ENCODE measurements around the gene CBX4. TPM values are rescaled to one million over a fixed set of nuclear protein-coding genes. Genes with fewer than 3 reads are reported as not detected.

CBX4 gene
- total and polyA plus RNA-seq, 2 of the 4 experiments (the other 2 are of a cell fraction), result 3.2 to 9.4 TPM

GRCh38 chr17:79841369-79842135, 2.3 kb upstream of the CBX4 start:
- Histone ChIP-seq H4K5ac (ENCODE audit: low read depth, low read length) (no peak overlapping the region), H2BK20ac (ENCODE audit: low read depth, low read length) (no peak overlapping the region), H3K9me1 (ENCODE audit: insufficient read depth, low read length) (no peaks in the 10 kb centered on the region), H4K8ac (ENCODE audit: low read depth in 2 of 2, low read length in 2 of 2) (no peak overlapping the region), H2BK120ac (ENCODE audit: low read depth, low read length) (no peak overlapping the region), H2BK15ac (ENCODE audit: low read depth, low read length) (no peak overlapping the region), H3K56ac (ENCODE audit: extremely low read depth, insufficient read depth, low read length) (no peak overlapping the region), H3K14ac (replicated peaks; ENCODE audit: low read depth, low read length) (no peak overlapping the region), H3K9me3 (ENCODE audit: control insufficient read depth, insufficient read depth, low read length) (peaks cover 6% of the 10 kb centered on the region; the same call in 1 of the 2 replicates), H3K36me3 (ENCODE audit: control insufficient read depth, insufficient read depth, low read length) (no peaks in the 10 kb centered on the region), H3K27me3 (ENCODE audit: control insufficient read depth, insufficient read depth, low read length) (peaks cover 40% of the 10 kb centered on the region), H3K4me1 (ENCODE audit: control insufficient read depth, insufficient read depth, low read length) (peaks cover 17% of the 10 kb centered on the region), H3K23ac (ENCODE audit: low read depth, low read length) (peak overlapping the region; percentile 50), H3K27ac (ENCODE audit: insufficient read depth, low read length) (no peak overlapping the region), H4K20me1 (ENCODE audit: insufficient read depth, low read length) (peaks cover 21% of the 10 kb centered on the region), H4K91ac (ENCODE audit: insufficient read depth, low read depth, low read length) (no peak overlapping the region), H3K4me3 (ENCODE audit: insufficient read depth, low read depth, low read length) (no peak overlapping the region), H2AK9ac (replicated peaks; ENCODE audit: low read depth, low read length, poor library complexity) (peak overlapping the region; percentile 63), H2AK5ac (ENCODE audit: low read depth, low read length) (no peak overlapping the region), H3K4ac (ENCODE audit: low read depth, low read length) (no peak overlapping the region), H2AFZ (replicated peaks; ENCODE audit: low read length, poor library complexity) (peak overlapping the region; percentile 52), H3K79me1 (ENCODE audit: low read depth in 1 of 2, low read length in 2 of 2) (peaks cover 10 to 20% of the 10 kb centered on the region in 2 experiments; a peak in 3 of 4 replicates), H2BK5ac (ENCODE audit: low read depth, low read length, poor library complexity, severe bottlenecking) (no peak overlapping the region), H3K18ac (ENCODE audit: low read depth, low read length) (no peak overlapping the region), H3K9ac (ENCODE audit: low read depth, low read length) (no peak overlapping the region), H3K4me2 (ENCODE audit: low read depth, low read length) (no peak overlapping the region)
- ATAC-seq (ENCODE audit: low read depth) (no peak), DNase-seq (no peak)
- in situ Hi-C loops (cut with MboI; ENCODE audit: low sequenced_read_pairs) (loop anchor here (10.0 kb wide), 1 partner anchor 143 kb away; no protein-coding TSS in a partner anchor), intact Hi-C loops (cut with micrococcal nuclease) (no loop called here), dilution Hi-C loops (cut with HindIII; ENCODE audit: low sequenced_read_pairs, unreplicated experiment) (no loop called here)
- TF ChIP-seq RAD21 (IDR thresholded peaks at IDR 0.05; ENCODE audit: low read length), result no peak
- TF ChIP-seq CEBPB (IDR thresholded peaks at IDR 0.05; ENCODE audit: low read depth, low read length), result no peak
- TF ChIP-seq BHLHE40 (IDR thresholded peaks at IDR 0.05; ENCODE audit: low read depth, low read length), result no peak
- no peak for TF ChIP-seq POLR2A (IDR thresholded peaks at IDR 0.05; ENCODE audit: low read depth, low read length)
- no peak for TF ChIP-seq FOS (IDR thresholded peaks at IDR 0.05; ENCODE audit: low read depth, low read length)
- no peak for TF ChIP-seq RFX5 (IDR thresholded peaks at IDR 0.05; ENCODE audit: low read depth, low read length)
- POLR2A ChIA-PET (ENCODE audit: unreplicated experiment), result no interaction called here
- WGBS, 2 experiments (ENCODE audit: extremely low coverage in 2 of 2, insufficient read length in 1 of 2), result 5% methylated on average over 23 of the region's 55 CpGs; no CpG with 5 or more reads in 1 of the 2 experiments
- no TSS peak for BruUV-seq (replicated peaks)
- CTCF ChIA-PET, result interaction anchor here (2.5 kb wide), 1 partner anchor 153 kb away, joined by 12 read pairs; no protein-coding TSS in a partner anchor

Measured in IMR-90 (cell line).